ENCODE data around the gene CLSTN2.

DNA sequence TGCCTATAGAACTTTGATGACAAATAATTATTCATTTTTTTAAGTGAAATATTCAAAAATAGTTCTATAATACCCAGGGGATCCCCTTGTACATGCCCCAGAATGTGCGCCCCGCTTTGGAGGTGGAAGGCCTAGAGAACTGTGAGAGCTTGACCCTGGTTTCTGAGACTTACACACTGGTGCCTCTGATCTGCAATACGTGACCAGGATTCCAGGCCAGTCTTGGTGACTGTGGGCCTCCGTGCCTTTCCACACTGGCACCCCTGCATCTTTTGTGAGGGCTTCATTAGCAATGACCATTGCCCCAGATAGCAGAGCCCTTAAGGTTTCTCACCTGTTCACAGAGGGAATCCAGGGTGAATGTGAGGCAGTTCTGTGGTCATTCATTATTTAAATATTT lies 44.0 kb downstream of the CLSTN2 start:
- TF ChIP-seq CHD2 (IDR thresholded peaks at IDR 0.05; ENCODE audit: low read length) (no peak), TAF1 (IDR thresholded peaks at IDR 0.05; ENCODE audit: low read depth, low read length) (no peak), POLR2AphosphoS5 (IDR thresholded peaks at IDR 0.05; ENCODE audit: low read depth, low read length) (no peak), POLR2A (IDR thresholded peaks at IDR 0.05; ENCODE audit: control extremely low read depth in 1 of 2, low read depth in 2 of 2, low read length in 2 of 2) (no peak), CREB1 (IDR thresholded peaks at IDR 0.05) (no peak), GTF2F1 (IDR thresholded peaks at IDR 0.05; ENCODE audit: borderline replicate concordance, low read depth, low read length) (no peak), JUN (IDR thresholded peaks at IDR 0.05; ENCODE audit: low read depth, low read length) (no peak), RAD21 (IDR thresholded peaks at IDR 0.05 in 1 of 2, conservative IDR thresholded peaks at IDR 0.05 in 1 of 2; ENCODE audit: low read depth in 2 of 2, low read length in 2 of 2) (no peak), KDM1A (IDR thresholded peaks at IDR 0.05; ENCODE audit: borderline replicate concordance, low read length) (no peak)
- TF ChIP-seq, protein P1, sequence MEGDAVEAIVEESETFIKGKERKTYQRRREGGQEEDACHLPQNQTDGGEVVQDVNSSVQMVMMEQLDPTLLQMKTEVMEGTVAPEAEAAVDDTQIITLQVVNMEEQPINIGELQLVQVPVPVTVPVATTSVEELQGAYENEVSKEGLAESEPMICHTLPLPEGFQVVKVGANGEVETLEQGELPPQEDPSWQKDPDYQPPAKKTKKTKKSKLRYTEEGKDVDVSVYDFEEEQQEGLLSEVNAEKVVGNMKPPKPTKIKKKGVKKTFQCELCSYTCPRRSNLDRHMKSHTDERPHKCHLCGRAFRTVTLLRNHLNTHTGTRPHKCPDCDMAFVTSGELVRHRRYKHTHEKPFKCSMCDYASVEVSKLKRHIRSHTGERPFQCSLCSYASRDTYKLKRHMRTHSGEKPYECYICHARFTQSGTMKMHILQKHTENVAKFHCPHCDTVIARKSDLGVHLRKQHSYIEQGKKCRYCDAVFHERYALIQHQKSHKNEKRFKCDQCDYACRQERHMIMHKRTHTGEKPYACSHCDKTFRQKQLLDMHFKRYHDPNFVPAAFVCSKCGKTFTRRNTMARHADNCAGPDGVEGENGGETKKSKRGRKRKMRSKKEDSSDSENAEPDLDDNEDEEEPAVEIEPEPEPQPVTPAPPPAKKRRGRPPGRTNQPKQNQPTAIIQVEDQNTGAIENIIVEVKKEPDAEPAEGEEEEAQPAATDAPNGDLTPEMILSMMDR (IDR thresholded peaks at IDR 0.05; ENCODE audit: control extremely low read depth in 1 of 3, insufficient read depth in 1 of 3, low read depth in 1 of 3, low read length in 3 of 3): no peak
- TF ChIP-seq, protein P2, sequence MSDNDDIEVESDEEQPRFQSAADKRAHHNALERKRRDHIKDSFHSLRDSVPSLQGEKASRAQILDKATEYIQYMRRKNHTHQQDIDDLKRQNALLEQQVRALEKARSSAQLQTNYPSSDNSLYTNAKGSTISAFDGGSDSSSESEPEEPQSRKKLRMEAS (IDR thresholded peaks at IDR 0.05): no peak

Data from H1 (cell line).